ENCODE results near the gene RASGRP2. TPM values are rescaled to one million over a fixed set of nuclear protein-coding genes. Genes with fewer than 3 reads are reported as not detected.

RASGRP2 gene
- total RNA-seq, 2 experiments from 2014 or later, result 668 to 672 TPM

DNA sequence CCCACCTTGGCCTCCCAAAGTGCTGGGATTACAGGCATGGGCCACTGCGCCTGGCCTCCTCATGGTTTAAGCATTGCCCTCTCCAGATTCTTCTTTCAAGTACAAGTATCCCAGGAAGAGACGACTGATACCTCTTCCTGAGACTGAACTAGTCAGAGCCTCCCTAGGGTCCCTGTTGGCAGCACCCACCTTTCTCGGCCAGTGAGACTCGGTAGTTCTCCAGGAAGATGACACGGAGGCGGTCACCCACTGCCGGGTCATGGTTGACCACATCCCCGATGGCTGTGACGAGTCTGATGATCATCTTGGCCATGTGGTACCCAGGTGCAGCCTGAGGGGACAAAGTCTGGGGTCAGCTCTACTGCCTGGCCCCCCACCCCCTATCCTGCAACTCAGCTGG lies 7.2 kb upstream of the RASGRP2 start:
- no peaks in the 10 kb centered on the region for H3K27me3 Mint-ChIP-seq
- ChIA-PET POLR2A (interaction anchor here (2.7 to 18.7 kb wide), 2 partner anchors 10 to 27 kb away, joined by 10 to 634 read pairs; partner anchors contain the start of genes PYGM and SF1), CTCF (no interaction called here)
- peaks cover 40% of the 10 kb centered on the region for H3K4me1 ChIP-seq (ENCODE audit: insufficient read depth, low read length)
- no peaks in the 10 kb centered on the region for H3K27me3 ChIP-seq (ENCODE audit: control insufficient read depth in 1 of 2, insufficient read depth in 2 of 2, low read length in 2 of 2)
- no peak overlapping the region for H3K27ac ChIP-seq (ENCODE audit: low read depth in 1 of 2, low read length in 2 of 2)
- TF ChIP-seq, protein P1, sequence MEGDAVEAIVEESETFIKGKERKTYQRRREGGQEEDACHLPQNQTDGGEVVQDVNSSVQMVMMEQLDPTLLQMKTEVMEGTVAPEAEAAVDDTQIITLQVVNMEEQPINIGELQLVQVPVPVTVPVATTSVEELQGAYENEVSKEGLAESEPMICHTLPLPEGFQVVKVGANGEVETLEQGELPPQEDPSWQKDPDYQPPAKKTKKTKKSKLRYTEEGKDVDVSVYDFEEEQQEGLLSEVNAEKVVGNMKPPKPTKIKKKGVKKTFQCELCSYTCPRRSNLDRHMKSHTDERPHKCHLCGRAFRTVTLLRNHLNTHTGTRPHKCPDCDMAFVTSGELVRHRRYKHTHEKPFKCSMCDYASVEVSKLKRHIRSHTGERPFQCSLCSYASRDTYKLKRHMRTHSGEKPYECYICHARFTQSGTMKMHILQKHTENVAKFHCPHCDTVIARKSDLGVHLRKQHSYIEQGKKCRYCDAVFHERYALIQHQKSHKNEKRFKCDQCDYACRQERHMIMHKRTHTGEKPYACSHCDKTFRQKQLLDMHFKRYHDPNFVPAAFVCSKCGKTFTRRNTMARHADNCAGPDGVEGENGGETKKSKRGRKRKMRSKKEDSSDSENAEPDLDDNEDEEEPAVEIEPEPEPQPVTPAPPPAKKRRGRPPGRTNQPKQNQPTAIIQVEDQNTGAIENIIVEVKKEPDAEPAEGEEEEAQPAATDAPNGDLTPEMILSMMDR (IDR thresholded peaks at IDR 0.05), result no peak
- peak overlapping the region; percentile 45 for H3K27ac Mint-ChIP-seq
- H3K4me3 ChIP-seq (ENCODE audit: low read length), result no peak overlapping the region
- peaks cover 25% of the 10 kb centered on the region for H3K36me3 ChIP-seq (ENCODE audit: insufficient read depth, low read length)
- no peaks in the 10 kb centered on the region for H3K9me3 Mint-ChIP-seq
- no peaks in the 10 kb centered on the region for H3K9me3 ChIP-seq (ENCODE audit: control insufficient read depth in 1 of 2, insufficient read depth in 1 of 2, low read length in 2 of 2)
- DNase-seq (no peak), ATAC-seq (ENCODE audit: poor library complexity) (no peak)
- peaks cover 38% of the 10 kb centered on the region for H3K36me3 Mint-ChIP-seq (ENCODE audit: low read depth)
- no peak overlapping the region for H3K4me3 Mint-ChIP-seq
- intact Hi-C loops (cut with DNase I, micrococcal nuclease), result no loop called here
- H3K4me1 Mint-ChIP-seq (ENCODE audit: low read depth), result peaks cover 31% of the 10 kb centered on the region

DNA sequence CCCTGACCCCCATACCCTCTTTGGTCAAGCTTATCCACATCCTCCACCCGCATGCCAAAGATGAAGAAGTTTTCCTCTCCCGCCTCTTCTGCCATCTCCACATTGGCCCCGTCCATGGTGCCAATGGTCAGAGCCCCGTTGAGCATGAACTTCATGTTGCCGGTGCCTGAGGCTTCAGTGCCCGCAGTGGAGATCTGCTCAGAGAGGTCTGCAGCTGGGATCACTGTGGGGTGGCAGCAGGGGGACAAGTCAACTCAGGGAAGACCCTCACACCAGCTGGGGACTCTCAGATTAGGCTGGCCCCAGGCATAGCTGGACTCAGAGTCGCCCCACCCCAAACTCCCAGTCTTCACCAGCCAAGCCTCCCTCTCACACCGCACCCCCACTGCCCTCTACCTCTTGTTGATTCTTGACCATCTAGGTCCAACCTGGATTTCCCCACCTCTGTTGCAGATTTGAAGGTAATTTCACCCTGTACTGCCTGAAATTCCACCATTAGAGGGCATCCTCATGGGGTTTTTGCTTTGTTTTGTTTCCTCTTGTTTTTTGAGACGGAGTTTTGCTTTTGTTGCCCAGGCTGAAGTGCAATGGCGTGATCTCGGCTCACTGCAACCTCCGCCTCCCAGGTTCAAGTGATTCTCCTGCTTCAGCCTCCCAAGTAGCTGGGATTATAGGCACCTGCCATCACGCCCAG lies 6.6 kb upstream of the RASGRP2 start:
- DNase-seq (peak in 3 of 14 experiments; percentile 47 to 53 (median 52)), ATAC-seq (ENCODE audit: poor library complexity) (no peak)
- Mint-ChIP-seq H3K4me3 (peak overlapping the region; percentile 47), H3K27me3 (no peaks in the 10 kb centered on the region), H3K27ac (peak overlapping the region; percentile 45), H3K36me3 (ENCODE audit: low read depth) (peaks cover 41% of the 10 kb centered on the region), H3K9me3 (no peaks in the 10 kb centered on the region), H3K4me1 (ENCODE audit: low read depth) (peaks cover 33% of the 10 kb centered on the region)
- Histone ChIP-seq H3K4me1 (ENCODE audit: insufficient read depth, low read length) (peaks cover 41% of the 10 kb centered on the region), H3K4me3 (ENCODE audit: low read length) (no peak overlapping the region), H3K27me3 (ENCODE audit: control insufficient read depth in 1 of 2, insufficient read depth in 2 of 2, low read length in 2 of 2) (no peaks in the 10 kb centered on the region), H3K27ac (ENCODE audit: low read depth in 1 of 2, low read length in 2 of 2) (no peak overlapping the region), H3K9me3 (ENCODE audit: control insufficient read depth in 1 of 2, insufficient read depth in 1 of 2, low read length in 2 of 2) (no peaks in the 10 kb centered on the region), H3K36me3 (ENCODE audit: insufficient read depth, low read length) (peaks cover 25% of the 10 kb centered on the region)
- ChIA-PET POLR2A (interaction anchor here (2.7 to 18.7 kb wide), 2 partner anchors 11 to 28 kb away, joined by 10 to 634 read pairs; partner anchors contain the start of genes PYGM and SF1), CTCF (interaction anchor here (1.0 kb wide), 1 partner anchor 10 kb away, joined by 4 read pairs; no protein-coding TSS in a partner anchor)
- TF ChIP-seq, protein P1 (IDR thresholded peaks at IDR 0.05), result peak; percentile 40
- intact Hi-C loops (cut with DNase I, micrococcal nuclease), result no loop called here

DNA sequence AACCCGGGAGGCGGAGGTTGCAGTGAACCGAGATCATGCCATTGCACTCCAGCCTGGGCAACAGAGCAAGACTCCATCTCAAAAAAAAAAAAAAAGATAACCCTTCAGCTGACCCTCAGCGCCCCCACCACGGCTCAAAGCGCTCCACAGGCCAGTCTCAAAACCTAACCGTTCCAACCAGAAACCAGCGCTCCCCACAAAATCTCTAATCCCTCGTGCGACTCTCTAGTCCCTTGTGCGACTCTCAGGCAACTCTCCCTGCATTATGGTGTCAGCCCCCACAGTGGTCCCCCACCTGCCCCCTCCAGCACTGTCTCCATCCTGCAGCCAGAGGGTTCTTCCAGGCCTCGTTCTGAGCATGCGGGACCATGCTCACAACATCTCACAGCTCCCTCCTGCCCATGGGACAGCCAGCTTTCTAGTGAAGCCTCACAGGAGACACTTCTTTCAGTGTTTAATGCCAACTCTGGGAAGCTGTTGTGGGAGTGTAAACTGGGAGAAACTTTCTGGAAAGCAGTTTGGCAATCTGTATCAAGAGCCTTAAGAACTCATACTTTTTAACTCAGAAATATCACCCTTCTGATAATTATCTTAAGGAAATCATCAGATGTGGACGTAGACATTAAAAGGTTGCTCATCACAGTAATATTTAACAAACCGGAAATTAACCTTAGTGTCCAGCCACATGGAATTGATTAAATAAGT lies 4.2 kb upstream of the RASGRP2 start:
- H3K27me3 ChIP-seq (ENCODE audit: control insufficient read depth in 1 of 2, insufficient read depth in 2 of 2, low read length in 2 of 2), result no peaks in the 10 kb centered on the region
- intact Hi-C loops (cut with DNase I, micrococcal nuclease), result no loop called here
- Mint-ChIP-seq H3K4me3 (peak overlapping the region; percentile 79), H3K4me1 (ENCODE audit: low read depth) (peaks cover 38% of the 10 kb centered on the region), H3K27ac (peak overlapping the region; percentile 99), H3K27me3 (no peaks in the 10 kb centered on the region), H3K9me3 (no peaks in the 10 kb centered on the region), H3K36me3 (ENCODE audit: low read depth) (peaks cover 50% of the 10 kb centered on the region)
- ChIA-PET POLR2A (interaction anchor here (11.6 to 18.7 kb wide), 2 partner anchors 13 to 26 kb away, joined by 596 to 634 read pairs; partner anchors contain the start of genes PYGM and SF1), CTCF (interaction anchor here (0.8 to 1.2 kb wide), 3 partner anchors 15 to 54 kb away, joined by 3 read pairs; partner anchors contain the start of gene MAP4K2)
- ATAC-seq (ENCODE audit: poor library complexity), result no peak
- H3K36me3 ChIP-seq (ENCODE audit: insufficient read depth, low read length), result peaks cover 16% of the 10 kb centered on the region
- H3K4me1 ChIP-seq (ENCODE audit: insufficient read depth, low read length), result peaks cover 51% of the 10 kb centered on the region
- TF ChIP-seq, protein P1 (IDR thresholded peaks at IDR 0.05), result no peak
- DNase-seq, result peak in 1 of 14 experiments; percentile 28
- no peak overlapping the region for H3K27ac ChIP-seq (ENCODE audit: low read depth in 1 of 2, low read length in 2 of 2)
- H3K4me3 ChIP-seq (ENCODE audit: low read length), result no peak overlapping the region
- H3K9me3 ChIP-seq (ENCODE audit: control insufficient read depth in 1 of 2, insufficient read depth in 1 of 2, low read length in 2 of 2), result no peaks in the 10 kb centered on the region

Data from CD4-positive, alpha-beta T cell (primary cell).